H9 (cell line): Measurements from ENCODE around the gene FOXL1. TPM values are rescaled to one million over a fixed set of nuclear protein-coding genes. Genes with fewer than 3 reads are reported as not detected.

ENCODE experiments used
- DNase-seq: peaks from one replicate; pipeline ENCODE4 v3.0.0-alpha.2; 2017
- H2AFZ ChIP-seq: one replicate; pipeline ENCODE4 v1.6.1; 2013; ENCODE audit warnings: mild to moderate bottlenecking, low read length, control low read depth, moderate library complexity
- H2AK5ac ChIP-seq: 2 replicates; pipeline ENCODE4 v1.6.1; 2013; ENCODE audit warnings: low read length, control low read depth, mixed read lengths; ENCODE audit not compliant: insufficient read length
- H2BK120ac ChIP-seq: one replicate; pipeline ENCODE4 v1.6.1; 2013; ENCODE audit warnings: low read depth, mild to moderate bottlenecking, low read length, control low read depth, inconsistent platforms; ENCODE audit not compliant: poor library complexity, severe bottlenecking
- H2BK12ac ChIP-seq: 2 replicates; pipeline ENCODE4 v1.6.1; 2013; ENCODE audit warnings: low read length, control low read depth, mixed read lengths, low read depth; ENCODE audit not compliant: insufficient read length
- H2BK15ac ChIP-seq: 2 replicates; pipeline ENCODE4 v1.6.1; 2013; ENCODE audit warnings: low read depth, low read length, control low read depth
- H2BK20ac ChIP-seq: one replicate; pipeline ENCODE4 v1.6.1; 2013; ENCODE audit warnings: low read depth, mild to moderate bottlenecking, low read length, control low read depth, inconsistent platforms; ENCODE audit not compliant: poor library complexity, severe bottlenecking
- H2BK5ac ChIP-seq: 2 replicates; pipeline ENCODE4 v1.6.1; 2013; ENCODE audit warnings: low read length, control low read depth, mixed read lengths; ENCODE audit not compliant: insufficient read length
- H3K14ac ChIP-seq: 2 replicates; pipeline ENCODE4 v1.6.1; 2013; ENCODE audit warnings: low read length, control low read depth; ENCODE audit not compliant: insufficient read depth
- H3K18ac ChIP-seq: 2 replicates; pipeline ENCODE4 v1.6.1; 2013; ENCODE audit warnings: low read depth, mild to moderate bottlenecking, mixed read lengths, low read length, control low read depth; ENCODE audit not compliant: insufficient read length
- H3K23ac ChIP-seq: 2 replicates; pipeline ENCODE4 v1.6.1; 2013; ENCODE audit warnings: low read length, control low read depth, mixed read lengths, low read depth; ENCODE audit not compliant: insufficient read length
- H3K23me2 ChIP-seq: 2 replicates; pipeline ENCODE4 v1.6.1; 2013; ENCODE audit warnings: low read depth, mild to moderate bottlenecking, mixed read lengths, low read length, control low read depth; ENCODE audit not compliant: insufficient read length, poor library complexity, severe bottlenecking
- H3K27ac ChIP-seq: 2 replicates; pipeline ENCODE4 v1.5.1; 2013; ENCODE audit warnings: low read length, control low read depth, mixed read lengths, low read depth; ENCODE audit not compliant: insufficient read length
- H3K27me3 ChIP-seq: 2 replicates; pipeline ENCODE4 v1.6.1; 2013; ENCODE audit warnings: low read length, control low read depth, inconsistent platforms; ENCODE audit not compliant: insufficient read depth
- H3K4ac ChIP-seq: 2 replicates; pipeline ENCODE4 v1.6.1; 2013; ENCODE audit warnings: low read depth, mild to moderate bottlenecking, control low read depth, inconsistent platforms, low read length, moderate library complexity
- H3K4me1 ChIP-seq: 2 replicates; pipeline ENCODE4 v1.6.1; 2013; ENCODE audit warnings: low read length, control low read depth, inconsistent platforms; ENCODE audit not compliant: insufficient read depth
- H3K4me2 ChIP-seq: 2 replicates; pipeline ENCODE4 v1.6.1; 2013; ENCODE audit warnings: low read length, control low read depth, mixed read lengths; ENCODE audit not compliant: insufficient read length, insufficient read depth
- H3K56ac ChIP-seq: 2 replicates; pipeline ENCODE4 v1.6.1; 2013; ENCODE audit warnings: low read depth, mild to moderate bottlenecking, mixed read lengths, low read length, control low read depth; ENCODE audit not compliant: insufficient read length
- H3K79me1 ChIP-seq: 2 replicates; pipeline ENCODE4 v1.6.1; 2013; ENCODE audit warnings: low read depth, mild to moderate bottlenecking, moderate library complexity, low read length, control low read depth, inconsistent platforms; ENCODE audit not compliant: insufficient read depth, poor library complexity, severe bottlenecking
- H3K79me2 ChIP-seq: 2 replicates; pipeline ENCODE4 v1.6.1; 2013; ENCODE audit warnings: low read length, control low read depth, inconsistent platforms; ENCODE audit not compliant: insufficient read depth
- H3K9ac ChIP-seq: 2 replicates; pipeline ENCODE4 v1.6.1; 2013; ENCODE audit warnings: low read length, control low read depth, mixed read lengths; ENCODE audit not compliant: insufficient read length; ENCODE audit errors: extremely low read depth
- H3K9me3 ChIP-seq: one replicate; pipeline ENCODE4 v1.6.1; 2013; ENCODE audit warnings: low read depth, low read length, inconsistent platforms; ENCODE audit not compliant: control insufficient read depth
- H3T11ph ChIP-seq: one replicate; pipeline ENCODE4 v1.6.1; 2013; ENCODE audit warnings: mild to moderate bottlenecking, low read length, control low read depth, inconsistent platforms
- H4K20me1 ChIP-seq: one replicate; pipeline ENCODE4 v1.6.1; 2013; ENCODE audit not compliant: control insufficient read depth, insufficient read length, insufficient read depth
- H4K5ac ChIP-seq: 2 replicates; pipeline ENCODE4 v1.6.1; 2013; ENCODE audit warnings: low read depth, mild to moderate bottlenecking, mixed read lengths, low read length, control low read depth; ENCODE audit not compliant: insufficient read length
- H4K8ac ChIP-seq: replicated peaks from 2 replicates; pipeline ENCODE4 v1.6.1; 2013; ENCODE audit warnings: low read length, control low read depth, mixed read lengths, low read depth; ENCODE audit not compliant: insufficient read length
- H4K91ac ChIP-seq: 2 replicates; pipeline ENCODE4 v1.6.1; 2013; ENCODE audit warnings: low read depth, mild to moderate bottlenecking, moderate library complexity, mixed read lengths, low read length, control low read depth; ENCODE audit not compliant: insufficient read length
- H3K27ac Mint-ChIP-seq, 3 experiments: 2 replicates in 2 of 3; 3 replicates in 1 of 3; pipeline ENCODE4 v1.8.0; 2020 to 2021; ENCODE audit warnings: mixed read lengths in 3 of 3, mild to moderate bottlenecking in 1 of 3, moderate library complexity in 1 of 3
- H3K27me3 Mint-ChIP-seq: 2 replicates; pipeline ENCODE4 v1.8.0; 2021; ENCODE audit warnings: low read depth, mild to moderate bottlenecking, moderate library complexity, mixed read lengths
- H3K36me3 Mint-ChIP-seq, 3 experiments: 2 replicates in 2 of 3; 3 replicates in 1 of 3; pipeline ENCODE4 v1.8.0; 2020 to 2021; ENCODE audit warnings: low read depth in 3 of 3, mixed read lengths in 3 of 3; ENCODE audit not compliant: insufficient read depth in 1 of 3
- H3K4me1 Mint-ChIP-seq, 2 experiments: 2 replicates each; pipeline ENCODE4 v1.8.0; 2020; ENCODE audit warnings: mixed read lengths in 2 of 2
- H3K4me3 Mint-ChIP-seq, 2 experiments: 2 replicates in 1 of 2; 3 replicates in 1 of 2; pipeline ENCODE4 v1.8.0; 2020 to 2021; ENCODE audit warnings: mild to moderate bottlenecking in 2 of 2, mixed read lengths in 2 of 2, moderate library complexity in 1 of 2
- H3K9me3 Mint-ChIP-seq, 2 experiments: 2 replicates in 1 of 2; 3 replicates in 1 of 2; pipeline ENCODE4 v1.8.0; 2020; ENCODE audit warnings: mild to moderate bottlenecking in 2 of 2, mixed read lengths in 2 of 2, moderate library complexity in 1 of 2
- CTCF ChIP-seq: fragments of 200-600 bp; sonication (generic); conservative IDR thresholded peaks from 3 replicates; pipeline ENCODE4 v1.8.0; 2021; ENCODE audit warnings: antibody characterized with exemption, mild to moderate bottlenecking
- WGBS: extraction: QIAGEN DNeasy Blood & Tissue Kit; methylation state at CpG from one replicate; pipeline ENCODE4 v1.1.7; 2013; ENCODE audit warnings: missing lambda C conversion rate, low lambda C conversion rate, mixed read lengths; ENCODE audit not compliant: insufficient read length; ENCODE audit errors: extremely low coverage; 5-methylcytosine and 5-hydroxymethylcytosine counted together
- total RNA-seq: library from RNA; stranded (reverse); gene quantifications from 2 replicates; pipeline ENCODE4 v1.2.1, GENCODE V29; 2021

Gene FOXL1
- total RNA-seq, 1 experiment from 2014 or later, result 0.09 TPM

- Histone ChIP-seq H2AFZ (no peak overlapping the region), H3K4ac (no peak overlapping the region), H3K9ac (no peak overlapping the region), H3K4me2 (no peak overlapping the region), H3K18ac (no peak overlapping the region), H2BK5ac (no peak overlapping the region), H2AK5ac (no peak overlapping the region), H3K79me2 (no peaks in the 10 kb centered on the region), H2BK12ac (no peak overlapping the region), H4K20me1 (no peaks in the 10 kb centered on the region), H3K27ac (no peak overlapping the region), H3K4me1 (no peaks in the 10 kb centered on the region), H3K79me1 (no peaks in the 10 kb centered on the region), H3K27me3 (no peaks in the 10 kb centered on the region), H2BK15ac (no peak overlapping the region), H4K5ac (no peak overlapping the region), H3K23me2 (no peaks in the 10 kb centered on the region), H4K91ac (no peak overlapping the region), H3K14ac (no peak overlapping the region), H2BK20ac (no peak overlapping the region), H3K56ac (no peak overlapping the region), H4K8ac (no peak overlapping the region), H2BK120ac (no peak overlapping the region), H3K9me3 (no peaks in the 10 kb centered on the region), H3K23ac (no peak overlapping the region), H3T11ph (no peak overlapping the region)
- Mint-ChIP-seq H3K9me3 (no peaks in the 10 kb centered on the region), H3K27me3 (peaks cover 60% of the 10 kb centered on the region), H3K4me1 (peaks cover 0 to 10% of the 10 kb centered on the region in 2 experiments; a peak in 2 of 4 replicates), H3K27ac (no peak overlapping the region), H3K36me3 (no peaks in the 10 kb centered on the region), H3K4me3 (no peak overlapping the region)
- no peak for TF ChIP-seq CTCF
- WGBS, result no CpG with 5 or more reads among the region's 8 CpGs
- DNase-seq, result no peak
Measured at GRCh38 chr16:86594721-86595120, 16.4 kb downstream of the FOXL1 start.
